ENCODE measurements around the gene GPR183. TPM values are rescaled to one million over a fixed set of nuclear protein-coding genes. Genes with fewer than 3 reads are reported as not detected.

GPR183 gene
- polyA plus RNA-seq, 1 experiment: 0.31 TPM

- POLR2A ChIA-PET: no interaction called here
- Histone ChIP-seq H3K36me3 (ENCODE audit: control insufficient read depth, insufficient read depth, low read length) (peaks cover 5% of the 10 kb centered on the region), H3K27me3 (ENCODE audit: control insufficient read depth, insufficient read depth, low read length) (no peaks in the 10 kb centered on the region), H3K4me3 (ENCODE audit: low read depth, low read length) (no peak overlapping the region)
- TF ChIP-seq, protein P1, sequence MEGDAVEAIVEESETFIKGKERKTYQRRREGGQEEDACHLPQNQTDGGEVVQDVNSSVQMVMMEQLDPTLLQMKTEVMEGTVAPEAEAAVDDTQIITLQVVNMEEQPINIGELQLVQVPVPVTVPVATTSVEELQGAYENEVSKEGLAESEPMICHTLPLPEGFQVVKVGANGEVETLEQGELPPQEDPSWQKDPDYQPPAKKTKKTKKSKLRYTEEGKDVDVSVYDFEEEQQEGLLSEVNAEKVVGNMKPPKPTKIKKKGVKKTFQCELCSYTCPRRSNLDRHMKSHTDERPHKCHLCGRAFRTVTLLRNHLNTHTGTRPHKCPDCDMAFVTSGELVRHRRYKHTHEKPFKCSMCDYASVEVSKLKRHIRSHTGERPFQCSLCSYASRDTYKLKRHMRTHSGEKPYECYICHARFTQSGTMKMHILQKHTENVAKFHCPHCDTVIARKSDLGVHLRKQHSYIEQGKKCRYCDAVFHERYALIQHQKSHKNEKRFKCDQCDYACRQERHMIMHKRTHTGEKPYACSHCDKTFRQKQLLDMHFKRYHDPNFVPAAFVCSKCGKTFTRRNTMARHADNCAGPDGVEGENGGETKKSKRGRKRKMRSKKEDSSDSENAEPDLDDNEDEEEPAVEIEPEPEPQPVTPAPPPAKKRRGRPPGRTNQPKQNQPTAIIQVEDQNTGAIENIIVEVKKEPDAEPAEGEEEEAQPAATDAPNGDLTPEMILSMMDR (IDR thresholded peaks at IDR 0.05; ENCODE audit: insufficient read depth, low read depth, low read length): no peak
- CTCF ChIA-PET: no interaction called here
- no peak for DNase-seq (ENCODE audit: low read depth)
These were observed 35.6 kb upstream of the GPR183 start for GRCh38 chr13:99342723-99343315.

DNA sequence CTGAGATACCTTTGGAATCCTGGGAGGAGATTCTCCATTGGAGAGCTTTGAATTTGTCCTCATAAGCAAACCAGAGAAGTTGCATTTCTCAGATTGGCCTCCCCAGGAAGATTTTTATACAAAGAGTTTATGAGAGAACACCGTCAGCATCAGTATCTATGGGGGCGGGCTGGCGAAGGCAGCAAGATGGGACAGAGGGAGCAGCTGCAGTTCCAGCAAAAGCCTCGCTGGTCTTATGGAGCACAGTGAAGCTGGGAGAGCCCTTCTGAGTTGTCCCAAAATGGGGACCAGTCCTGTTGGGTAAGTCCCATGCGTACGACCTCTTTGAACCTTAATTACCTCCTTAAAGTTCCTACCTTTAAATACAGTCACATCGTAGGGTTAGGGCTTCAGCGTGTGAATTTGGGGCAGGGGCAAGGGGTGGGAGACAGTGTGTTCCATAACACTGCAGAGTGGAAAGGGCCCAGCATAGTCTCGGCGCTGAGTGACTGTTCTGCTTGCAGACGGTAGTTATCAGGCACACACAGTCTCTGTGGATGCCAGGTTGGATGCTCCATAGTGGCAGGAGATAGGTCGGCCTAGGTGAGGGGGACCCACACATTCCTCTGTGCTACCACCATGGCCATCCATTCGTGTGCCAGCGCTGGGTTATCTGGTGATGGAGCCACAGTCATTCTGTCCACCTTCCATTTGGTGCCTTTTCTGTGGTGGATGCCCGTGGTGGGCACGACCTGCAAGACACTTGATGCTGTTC, 34.9 kb upstream of the GPR183 start:
- H3K36me3 ChIP-seq (ENCODE audit: control insufficient read depth, insufficient read depth, low read length): peaks cover 2% of the 10 kb centered on the region; the same call in 1 of the 2 replicates
- TF ChIP-seq, protein P1 (IDR thresholded peaks at IDR 0.05; ENCODE audit: insufficient read depth, low read depth, low read length): no peak
- ChIA-PET POLR2A (no interaction called here), CTCF (no interaction called here)
- no peak overlapping the region for H3K4me3 ChIP-seq (ENCODE audit: low read depth, low read length)
- DNase-seq (ENCODE audit: low read depth): no peak
- H3K27me3 ChIP-seq (ENCODE audit: control insufficient read depth, insufficient read depth, low read length): no peaks in the 10 kb centered on the region

DNA sequence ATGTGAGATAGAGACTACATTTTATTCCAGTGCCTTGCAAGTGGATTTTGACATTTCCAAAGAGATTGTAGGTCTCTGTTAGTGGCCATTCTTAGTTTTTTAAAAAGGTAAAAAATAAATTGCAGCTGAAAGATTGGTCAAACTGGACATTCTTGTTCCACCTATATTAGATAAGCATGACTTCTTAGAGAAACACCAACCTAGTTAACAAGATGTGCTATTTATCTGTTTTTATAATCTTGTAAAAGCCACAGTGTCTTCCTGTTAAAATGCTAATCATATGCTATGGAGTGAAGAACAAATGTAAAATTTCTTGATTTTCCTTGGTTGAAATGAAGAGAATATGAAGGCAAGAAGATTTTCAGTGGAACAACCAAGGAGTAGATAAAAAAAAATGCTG, 33.4 kb upstream of the GPR183 start:
- Histone ChIP-seq H3K36me3 (ENCODE audit: control insufficient read depth, insufficient read depth, low read length) (peaks cover 2% of the 10 kb centered on the region), H3K27me3 (ENCODE audit: control insufficient read depth, insufficient read depth, low read length) (no peaks in the 10 kb centered on the region), H3K4me3 (ENCODE audit: low read depth, low read length) (no peak overlapping the region)
- POLR2A ChIA-PET: no interaction called here
- CTCF ChIA-PET: interaction anchor here (0.7 kb wide), 1 partner anchor 12 kb away, joined by 3 read pairs; no protein-coding TSS in a partner anchor
- TF ChIP-seq, protein P1 (IDR thresholded peaks at IDR 0.05; ENCODE audit: insufficient read depth, low read depth, low read length): no peak
- no peak for DNase-seq (ENCODE audit: low read depth)

- TF ChIP-seq, protein P1 (IDR thresholded peaks at IDR 0.05; ENCODE audit: insufficient read depth, low read depth, low read length): no peak
- CTCF ChIA-PET: no interaction called here
- H3K36me3 ChIP-seq (ENCODE audit: control insufficient read depth, insufficient read depth, low read length): peaks cover 3% of the 10 kb centered on the region
- POLR2A ChIA-PET: no interaction called here
- DNase-seq (ENCODE audit: low read depth): no peak
- H3K4me3 ChIP-seq (ENCODE audit: low read depth, low read length): no peak overlapping the region
- H3K27me3 ChIP-seq (ENCODE audit: control insufficient read depth, insufficient read depth, low read length): no peaks in the 10 kb centered on the region
These were observed 32.7 kb upstream of the GPR183 start for GRCh38 chr13:99339736-99340397.

DNA sequence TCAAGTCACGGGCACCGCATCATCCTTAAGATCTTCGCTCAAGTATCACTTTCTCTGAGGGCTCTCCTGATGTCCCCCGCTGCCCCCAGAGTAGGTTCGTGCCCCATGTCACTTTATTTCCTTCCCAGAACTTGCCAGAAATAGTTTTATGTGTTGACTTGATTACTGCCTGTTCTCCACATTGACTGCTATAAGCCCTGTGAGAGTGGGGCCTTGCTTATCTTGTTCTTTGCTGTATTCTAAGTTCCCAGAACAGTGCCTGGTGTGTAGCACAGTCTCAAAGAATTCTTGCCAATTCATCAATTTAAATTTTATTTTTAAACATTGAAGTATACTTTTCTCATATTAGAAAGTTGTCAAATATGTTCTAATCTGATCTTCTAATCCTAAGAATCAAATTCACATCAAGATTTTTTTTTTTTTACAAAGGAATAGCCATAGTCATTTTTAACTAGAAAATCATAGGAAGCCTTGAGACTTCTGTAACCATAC, 32.1 kb upstream of the GPR183 start:
- ChIA-PET CTCF (interaction anchor here (1.4 kb wide), 1 partner anchor 8 kb away, joined by 4 read pairs; no protein-coding TSS in a partner anchor), POLR2A (no interaction called here)
- Histone ChIP-seq H3K4me3 (ENCODE audit: low read depth, low read length) (no peak overlapping the region), H3K36me3 (ENCODE audit: control insufficient read depth, insufficient read depth, low read length) (peaks cover 3% of the 10 kb centered on the region), H3K27me3 (ENCODE audit: control insufficient read depth, insufficient read depth, low read length) (no peaks in the 10 kb centered on the region)
- TF ChIP-seq, protein P1 (IDR thresholded peaks at IDR 0.05; ENCODE audit: insufficient read depth, low read depth, low read length): no peak
- DNase-seq (ENCODE audit: low read depth): no peak
